D341Med (cell line): ENCODE data around the gene TSPY1.
"Not testable (repeated sequence)": the region's sequence is repeated elsewhere in the genome, so short reads cannot be mapped to it uniquely, and the experiment has no call there.

Experiments used
- DNase-seq: peaks from one replicate; pipeline ENCODE4 v3.0.0; 2012; ENCODE audit warnings: low spot score

Gene TSPY1

GRCh38 chrY:9466655-9467054 is at the start of gene TSPY1:
Gene TSPY1 (plus strand): TSS chrY:9466955. CDS start chrY:9467001, 46 bp downstream.
- not testable (repeated sequence) for DNase-seq

- DNase-seq: not testable (repeated sequence)
Observed at GRCh38 chrY:9486967-9487366, 20.2 kb downstream of the TSPY1 start, which contains the start of gene TSPY9. Gene TSPY9 (plus strand): TSS chrY:9487267. CDS start chrY:9487313, 46 bp downstream.

- not testable (repeated sequence) for DNase-seq
Observed at GRCh38 chrY:9504396-9504795, 37.6 kb downstream of the TSPY1 start.

GRCh38 chrY:9516287-9516686 is 49.5 kb downstream of the TSPY1 start:
- DNase-seq: not testable (repeated sequence)
